HG03378 (cell line): Measurements from ENCODE around the gene TSPAN6.

Experiments used
- ATAC-seq: cut with Tn5 transposase; IDR thresholded peaks from one replicate; pipeline ENCODE4 v1.9.1; 2021; ENCODE audit warnings: mild to moderate bottlenecking, moderate library complexity; ENCODE audit not compliant: unreplicated experiment

Gene TSPAN6

DNA sequence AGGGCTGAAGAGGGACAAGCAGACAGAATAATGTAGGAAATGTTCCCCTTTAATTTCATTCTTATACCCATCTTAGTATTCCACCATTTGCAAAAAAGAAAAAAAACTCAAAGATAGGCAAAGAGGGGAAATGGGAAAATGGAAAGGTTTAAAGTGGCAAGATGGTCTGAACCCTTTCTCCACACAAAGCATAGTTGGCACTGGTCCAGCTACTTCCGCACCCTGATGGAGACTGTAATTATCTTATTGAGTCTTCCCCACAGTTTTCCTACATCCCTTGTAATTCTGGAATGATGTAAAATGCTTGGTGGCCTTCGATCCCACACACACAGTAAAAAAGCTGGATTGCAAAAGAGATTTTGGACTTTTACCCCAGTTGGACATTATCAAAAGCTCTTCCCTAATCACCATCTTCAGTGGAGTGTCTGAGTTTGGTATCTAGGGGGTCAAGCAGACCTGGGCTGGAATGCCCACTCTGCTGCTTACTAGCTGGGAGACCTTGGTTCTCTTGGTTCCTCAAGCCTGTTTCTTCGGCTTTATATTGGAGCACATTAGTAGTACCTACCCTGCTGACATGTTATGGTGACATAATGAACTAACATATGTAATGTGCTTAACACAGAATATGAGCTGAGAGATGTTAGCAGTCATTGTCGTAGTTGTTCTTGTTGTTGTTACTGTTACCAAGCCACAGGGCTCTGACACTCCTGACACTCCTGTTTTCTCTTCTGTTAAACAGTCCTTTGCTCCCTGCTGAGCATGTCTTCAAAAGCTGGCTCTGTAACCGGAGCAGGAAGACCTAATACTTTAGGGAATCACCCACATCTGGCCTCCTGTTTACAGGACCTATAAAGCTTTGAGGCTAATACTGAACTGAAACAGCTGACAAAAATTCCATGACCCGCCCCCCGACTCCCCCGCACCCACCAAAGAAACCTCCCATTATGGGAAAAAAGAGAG is 12.1 kb upstream of the TSPAN6 start:
- ATAC-seq: no peak

DNA sequence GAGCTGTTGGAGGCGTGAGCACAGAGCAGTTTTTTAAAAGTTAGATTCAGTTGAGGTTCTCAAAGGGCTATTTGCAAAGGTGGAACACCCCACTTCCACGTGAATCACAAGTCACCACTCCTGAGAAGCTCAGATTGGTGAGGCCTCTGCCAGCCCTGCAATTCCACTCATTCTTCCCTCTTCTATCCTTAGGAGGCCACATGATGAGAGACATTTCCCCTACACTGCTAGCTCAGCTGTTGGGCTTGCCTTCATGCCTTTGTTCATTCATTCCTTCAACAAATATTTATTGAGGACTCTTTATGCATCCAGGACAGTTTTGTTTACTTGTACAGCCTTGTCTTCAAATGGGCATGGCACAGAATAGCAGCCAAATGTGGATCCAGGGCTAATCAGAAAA is 11.1 kb upstream of the TSPAN6 start:
- no peak for ATAC-seq

DNA sequence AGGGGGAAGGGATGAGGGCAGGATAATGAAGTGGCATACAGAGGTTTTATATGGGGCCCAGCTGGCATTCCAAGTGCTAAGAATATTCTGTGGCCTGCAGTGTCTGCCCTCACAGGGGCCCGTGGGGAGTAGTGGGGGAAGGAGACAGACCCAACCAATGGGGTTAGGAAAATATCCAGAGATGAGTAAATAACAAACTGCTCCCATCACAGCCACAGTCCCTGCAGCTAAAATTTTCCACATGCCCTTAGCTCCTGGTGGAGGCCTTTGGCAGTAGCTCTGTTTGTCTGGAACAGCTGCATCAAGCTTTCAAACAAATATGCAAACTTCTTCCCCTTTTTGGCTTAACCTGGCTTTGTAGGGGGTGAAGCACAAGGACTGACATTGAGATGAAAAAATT is 10.5 kb upstream of the TSPAN6 start:
- no peak for ATAC-seq

DNA sequence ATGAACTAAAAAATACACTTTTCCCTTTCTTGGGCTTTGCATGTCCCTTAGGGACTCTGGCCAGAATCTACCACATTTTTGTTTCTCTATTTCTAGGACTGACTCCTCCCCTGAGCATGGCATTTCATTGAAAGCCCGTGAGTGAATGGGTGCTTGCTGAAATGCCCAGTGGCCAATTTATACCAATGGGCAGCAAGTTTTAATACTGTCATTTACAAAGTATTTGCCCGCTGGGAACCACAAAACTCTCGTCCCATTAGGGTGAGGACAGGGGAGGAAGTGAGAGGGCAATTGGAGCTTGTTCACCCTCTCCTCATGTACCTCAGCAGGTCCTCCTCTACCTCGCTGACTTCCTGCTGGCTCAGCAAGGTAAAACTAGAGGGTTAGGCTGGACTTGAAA is 8.5 kb upstream of the TSPAN6 start:
- no peak for ATAC-seq

DNA sequence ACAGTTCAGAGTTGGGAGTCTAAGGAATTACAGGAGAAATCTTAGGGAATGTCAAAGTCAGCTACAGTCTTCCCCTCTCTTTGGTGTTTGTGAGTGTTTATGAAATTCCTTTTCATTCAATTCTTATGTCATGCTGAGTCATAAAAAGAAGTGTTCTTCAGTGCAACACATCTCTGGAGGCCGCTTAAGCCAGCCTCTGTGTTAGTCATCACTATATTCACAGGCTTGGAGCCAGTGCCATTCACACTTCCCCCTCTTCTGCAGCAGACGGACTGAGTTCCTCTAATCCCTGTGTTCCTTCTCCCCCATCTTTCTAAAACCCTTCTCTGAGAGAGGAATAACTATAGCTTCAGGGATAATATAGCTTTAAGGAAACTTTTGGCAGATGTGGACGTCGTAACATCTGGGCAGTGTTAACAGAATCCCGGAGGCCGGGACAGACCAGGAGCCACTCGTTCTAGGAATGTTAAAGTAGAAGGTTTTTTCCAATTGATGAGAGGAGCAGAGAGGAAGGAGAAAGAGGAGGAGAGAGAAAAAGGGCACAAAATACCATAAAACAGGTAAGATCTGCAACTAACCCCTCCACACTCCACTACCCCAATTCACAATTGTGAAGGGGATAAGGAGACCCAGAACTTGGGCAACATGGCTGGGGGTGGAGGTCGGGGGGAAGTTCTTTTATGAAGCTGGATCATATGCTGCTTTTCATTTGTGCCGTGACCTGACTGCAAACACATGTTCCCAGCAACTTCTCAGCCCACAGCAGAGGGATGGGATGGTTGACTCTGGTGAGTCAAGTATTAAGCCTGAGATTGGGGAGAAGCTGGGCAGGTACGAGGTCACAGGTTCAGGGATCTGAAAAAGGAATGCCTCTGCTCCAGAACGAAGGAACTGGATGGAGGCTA is 7.6 kb upstream of the TSPAN6 start, which contains the start of gene SRPX2:
Gene SRPX2 (plus strand): TSS at position 244 of the 905 bp plus-strand sequence. CDS start 2,124 bp downstream, outside the sequence.
- no peak for ATAC-seq

DNA sequence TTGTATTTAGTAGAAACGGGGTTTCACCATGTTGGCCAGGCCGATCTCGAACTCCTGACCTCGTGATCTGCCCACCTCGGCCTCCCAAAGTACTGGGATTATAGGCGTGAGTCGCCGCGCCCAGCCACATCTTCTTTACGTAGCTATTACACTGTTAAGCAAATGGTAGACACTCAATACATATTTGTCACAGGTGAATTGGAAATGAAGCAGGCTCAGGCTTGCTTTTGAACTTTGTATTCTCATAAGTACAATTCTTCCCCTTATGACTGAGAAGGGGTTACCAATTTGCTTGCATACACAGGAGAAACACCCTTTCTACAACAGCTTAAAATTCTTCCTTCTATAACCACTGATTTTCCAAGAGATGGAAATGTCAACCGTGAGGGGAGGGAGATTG is 6.6 kb upstream of the TSPAN6 start:
- no peak for ATAC-seq

DNA sequence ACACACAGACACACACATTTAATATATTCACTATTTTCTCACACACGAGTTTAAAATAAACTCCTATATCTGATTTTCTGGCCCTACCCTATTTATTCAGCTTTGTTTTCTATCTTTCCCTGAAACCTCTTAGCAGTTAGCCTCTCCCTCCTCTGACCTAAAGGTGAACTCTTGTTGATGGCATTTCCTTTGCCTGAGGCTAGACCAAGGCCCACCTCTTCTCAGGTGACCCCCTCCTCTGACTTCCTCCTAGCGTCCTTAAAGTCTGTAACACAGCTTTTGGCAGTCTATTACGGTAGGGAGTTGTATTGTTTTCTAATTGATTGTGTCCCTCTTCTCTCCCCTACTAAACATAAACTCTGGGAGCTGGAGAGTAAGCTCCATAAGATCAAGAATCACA is 5.7 kb upstream of the TSPAN6 start:
- no peak for ATAC-seq

DNA sequence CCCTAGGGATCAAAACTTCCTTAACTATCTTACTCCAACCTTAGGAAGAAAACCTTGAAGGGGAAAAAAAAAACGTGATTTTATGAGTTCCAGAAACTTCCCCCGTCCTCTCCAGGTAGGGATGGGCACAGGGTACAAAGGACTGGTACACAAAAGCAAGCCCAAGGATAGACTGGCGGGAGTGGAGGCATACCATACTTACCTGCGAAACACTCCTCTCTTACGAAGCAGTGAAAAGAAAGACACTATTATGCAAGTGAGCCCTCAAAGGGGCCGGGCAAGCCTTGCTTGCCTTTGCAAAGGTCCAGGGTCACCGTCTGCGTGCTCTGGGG is 651 bp downstream of the TSPAN6 start:
- no peak for ATAC-seq

DNA sequence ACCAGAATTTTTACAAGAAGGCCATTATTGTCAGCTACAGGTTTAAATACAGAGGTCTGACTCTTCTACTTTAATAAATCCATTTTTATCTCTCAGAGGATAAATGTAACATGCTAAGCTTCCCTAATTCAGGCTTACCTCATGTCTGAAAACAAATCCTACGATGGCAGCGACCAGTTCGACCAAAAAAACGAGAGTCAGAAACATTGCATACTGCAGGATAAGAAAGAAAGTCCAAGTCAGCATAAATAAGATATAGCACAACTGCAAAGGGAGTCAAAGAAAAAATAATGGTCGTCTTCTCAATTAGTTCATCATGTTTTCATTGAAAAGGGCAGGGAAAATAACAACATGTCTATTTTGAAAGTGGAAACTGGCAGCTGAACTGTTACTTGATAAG is 1.6 kb downstream of the TSPAN6 start:
- no peak for ATAC-seq

DNA sequence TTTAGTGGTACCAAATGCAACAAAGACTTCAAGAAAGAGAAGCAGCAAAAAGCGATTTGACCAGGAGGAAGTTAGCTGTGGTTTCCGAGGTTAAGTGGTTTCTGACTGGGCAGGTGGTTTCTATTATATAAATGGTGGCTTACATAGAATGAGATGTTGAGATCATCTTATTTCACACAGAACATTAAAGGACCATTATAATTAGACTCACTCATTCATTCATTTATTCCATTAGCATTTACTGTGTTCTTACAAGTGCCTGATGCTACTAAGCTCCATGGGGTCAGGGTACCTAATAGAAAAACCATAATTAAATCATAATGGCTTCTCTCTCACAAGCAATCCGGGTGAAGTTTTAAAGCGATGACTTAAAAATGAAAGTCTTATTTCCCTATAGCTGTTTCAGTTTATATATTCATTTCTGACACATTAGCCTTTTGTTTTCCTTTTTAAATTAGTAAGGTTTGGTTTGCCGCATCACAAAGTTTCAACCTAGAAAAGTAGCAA is 10.6 kb downstream of the TSPAN6 start:
- ATAC-seq: peak; percentile 96

DNA sequence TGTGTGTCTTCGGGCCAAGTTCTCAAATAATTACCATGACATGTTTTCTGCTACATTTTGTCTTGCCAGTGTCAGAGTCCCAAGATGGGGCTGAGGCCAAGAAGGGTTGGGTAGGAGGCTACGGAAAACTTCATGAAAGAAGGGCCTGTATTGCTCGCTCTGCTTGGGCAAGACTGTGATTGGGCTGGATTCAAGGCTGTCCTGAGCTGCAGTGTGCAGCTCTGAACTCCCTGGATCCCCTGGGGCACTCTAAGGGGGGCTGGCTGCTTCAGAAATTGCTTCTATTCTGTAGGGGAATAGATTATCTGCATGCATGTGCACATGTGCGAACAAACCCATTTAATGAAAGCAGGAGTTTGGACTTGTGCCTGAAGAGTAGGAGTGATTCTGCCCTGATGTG is 13.6 kb downstream of the TSPAN6 start:
- no peak for ATAC-seq

DNA sequence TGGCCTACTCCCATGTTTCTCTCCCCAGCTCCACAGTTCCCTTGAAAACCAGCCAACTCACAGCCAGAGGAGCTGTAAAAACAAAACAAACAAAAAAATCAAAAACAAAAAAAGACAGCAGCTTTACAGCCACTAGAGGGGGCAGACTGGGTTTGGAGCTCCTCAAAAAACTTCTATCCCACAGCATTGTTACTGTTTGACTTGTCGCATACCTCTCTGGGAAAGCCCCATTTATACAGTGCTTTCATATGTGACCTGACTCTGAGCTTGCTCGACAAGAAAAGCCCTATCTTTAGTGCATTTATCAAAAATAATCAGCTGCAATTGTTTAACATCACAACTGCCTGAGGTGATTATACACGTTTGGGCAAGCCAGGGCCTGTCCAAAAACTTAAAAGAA is 21.6 kb downstream of the TSPAN6 start:
- peak; percentile 100 for ATAC-seq

DNA sequence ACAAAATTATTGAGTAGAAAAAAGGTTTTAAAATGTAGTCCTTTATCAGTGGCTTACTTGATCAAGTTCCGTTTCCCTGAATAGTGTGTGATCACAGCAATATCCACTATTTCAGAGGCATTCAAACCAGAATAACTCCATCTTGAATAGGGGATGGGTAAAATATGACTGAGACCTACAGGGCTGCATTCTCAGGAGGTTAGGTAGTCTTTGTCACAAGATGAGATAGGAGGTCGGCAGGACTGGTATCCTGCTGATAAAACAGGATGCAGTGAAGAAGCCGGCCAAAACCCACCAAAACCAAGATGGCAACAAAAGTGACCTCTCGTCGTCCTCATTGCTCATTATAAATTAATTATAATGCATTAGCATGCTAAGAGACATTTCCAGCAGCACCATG is 24.7 kb downstream of the TSPAN6 start:
- ATAC-seq: no peak

DNA sequence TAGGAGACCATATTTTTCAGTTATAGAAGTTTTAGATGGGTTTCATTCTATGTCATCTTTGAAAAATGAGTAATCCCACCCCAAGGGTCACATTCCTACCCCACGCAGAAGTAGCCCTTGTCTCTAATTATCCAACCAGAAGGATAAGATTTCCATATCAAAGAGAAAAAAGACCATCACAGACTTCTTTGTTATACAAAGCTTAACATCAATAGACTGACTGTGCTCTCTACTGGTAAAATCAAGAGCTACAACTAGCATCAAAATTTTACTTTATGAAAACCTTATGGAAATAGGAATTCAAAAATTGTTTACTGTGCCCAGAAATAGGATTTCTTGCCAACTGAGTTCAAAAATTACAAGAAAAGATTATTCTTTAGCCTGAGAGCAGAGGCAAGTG is 27.0 kb downstream of the TSPAN6 start:
- ATAC-seq: no peak

DNA sequence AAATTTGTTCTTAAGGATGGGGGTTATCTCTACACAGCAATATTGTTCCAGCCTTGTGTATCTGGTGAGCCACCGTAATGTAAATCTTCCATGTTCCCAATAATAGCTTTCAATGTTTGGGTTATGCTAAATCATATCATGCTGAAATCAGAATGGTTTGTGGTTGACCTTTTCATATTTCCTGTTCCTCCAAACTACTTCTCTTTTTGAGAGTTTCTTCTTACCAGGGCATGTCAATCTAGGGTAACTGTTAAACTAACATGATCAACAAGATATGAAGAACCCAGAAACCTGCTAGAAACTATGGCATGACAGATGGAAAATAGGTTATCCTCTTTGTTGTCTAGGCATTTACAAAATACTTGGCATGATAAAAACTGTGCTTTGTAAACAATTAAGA is 29.9 kb downstream of the TSPAN6 start:
- peak; percentile 58 for ATAC-seq

DNA sequence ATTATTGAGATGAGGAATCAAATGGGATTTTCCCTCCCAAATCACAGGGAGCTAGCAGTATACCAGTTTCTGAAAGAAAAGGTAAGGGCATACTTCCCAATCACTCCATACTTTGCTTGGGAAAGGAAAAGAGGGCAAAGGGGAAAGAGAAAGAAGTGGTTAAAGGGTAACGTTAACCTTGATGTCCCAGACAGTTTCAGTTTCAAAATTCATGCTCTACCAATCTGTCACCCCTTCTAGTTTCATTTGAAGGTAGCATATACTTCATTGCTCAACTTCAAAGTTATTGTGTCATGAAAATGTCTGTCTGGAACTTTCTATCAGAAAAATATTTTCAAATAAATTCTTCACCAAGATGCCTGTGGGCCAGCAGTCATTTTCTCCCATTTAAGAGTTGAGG is 35.8 kb downstream of the TSPAN6 start:
- peak; percentile 81 for ATAC-seq

DNA sequence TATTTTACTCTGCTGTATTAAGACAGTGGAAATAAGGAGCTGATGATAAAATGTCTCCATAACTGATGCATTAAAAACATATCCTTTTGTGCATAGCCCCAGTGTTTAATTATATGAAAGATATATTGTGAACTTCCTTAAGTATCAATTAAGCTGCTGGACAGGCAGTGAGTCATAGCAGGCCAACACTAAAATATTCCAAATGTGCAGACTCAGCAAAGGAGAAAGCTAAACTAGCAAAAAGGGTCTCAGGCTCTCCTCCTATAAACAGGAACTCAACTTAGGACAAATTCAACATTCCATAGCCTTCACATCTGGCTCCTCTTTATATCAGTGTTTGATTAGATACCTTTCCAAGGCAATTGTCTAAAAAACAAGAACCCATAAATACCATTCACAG is 36.3 kb downstream of the TSPAN6 start:
- no peak for ATAC-seq

DNA sequence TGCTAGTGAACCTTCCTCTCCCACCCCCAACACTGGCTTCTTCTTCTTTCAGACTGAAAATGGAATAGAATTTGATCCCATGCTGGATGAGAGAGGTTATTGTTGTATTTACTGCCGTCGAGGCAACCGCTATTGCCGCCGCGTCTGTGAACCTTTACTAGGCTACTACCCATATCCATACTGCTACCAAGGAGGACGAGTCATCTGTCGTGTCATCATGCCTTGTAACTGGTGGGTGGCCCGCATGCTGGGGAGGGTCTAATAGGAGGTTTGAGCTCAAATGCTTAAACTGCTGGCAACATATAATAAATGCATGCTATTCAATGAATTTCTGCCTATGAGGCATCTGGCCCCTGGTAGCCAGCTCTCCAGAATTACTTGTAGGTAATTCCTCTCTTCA is 37.1 kb downstream of the TSPAN6 start:
- ATAC-seq: no peak

DNA sequence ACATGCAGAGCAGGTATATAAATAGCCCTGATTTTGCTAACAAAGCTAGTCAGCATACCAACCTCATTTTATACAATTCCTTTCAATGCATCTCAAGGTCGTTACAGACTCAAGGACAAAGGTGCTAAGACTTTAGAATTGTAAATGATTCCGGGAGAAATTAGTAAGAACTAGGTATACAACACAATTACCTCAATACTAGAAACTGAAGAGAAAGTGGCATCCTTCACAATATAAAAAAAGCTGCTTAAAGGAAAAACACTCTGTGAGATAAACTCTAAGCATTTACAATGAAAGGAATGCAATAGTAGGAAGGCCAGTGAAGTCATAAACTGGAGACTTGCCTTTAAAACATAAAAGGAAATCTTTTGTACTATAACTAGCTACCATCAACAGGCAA is 40.0 kb downstream of the TSPAN6 start:
- no peak for ATAC-seq

DNA sequence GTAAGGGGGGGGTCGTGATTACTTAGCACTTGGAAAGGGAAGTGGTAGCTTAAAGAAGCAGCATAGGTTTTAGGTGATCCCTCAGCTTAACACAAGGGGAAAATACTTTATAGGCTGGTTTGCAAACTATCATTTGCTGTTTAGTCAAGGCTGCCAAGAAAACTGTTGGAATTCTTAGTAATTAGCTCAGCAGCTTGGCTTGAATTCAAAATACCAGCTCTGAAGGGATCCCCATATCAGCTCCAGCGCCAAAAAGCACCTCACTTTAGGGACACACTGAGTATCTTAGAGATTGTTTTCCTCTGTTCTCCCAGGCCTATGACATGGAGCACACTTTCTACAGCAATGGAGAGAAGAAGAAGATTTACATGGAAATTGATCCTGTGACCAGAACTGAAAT is 43.0 kb downstream of the TSPAN6 start:
- no peak for ATAC-seq

DNA sequence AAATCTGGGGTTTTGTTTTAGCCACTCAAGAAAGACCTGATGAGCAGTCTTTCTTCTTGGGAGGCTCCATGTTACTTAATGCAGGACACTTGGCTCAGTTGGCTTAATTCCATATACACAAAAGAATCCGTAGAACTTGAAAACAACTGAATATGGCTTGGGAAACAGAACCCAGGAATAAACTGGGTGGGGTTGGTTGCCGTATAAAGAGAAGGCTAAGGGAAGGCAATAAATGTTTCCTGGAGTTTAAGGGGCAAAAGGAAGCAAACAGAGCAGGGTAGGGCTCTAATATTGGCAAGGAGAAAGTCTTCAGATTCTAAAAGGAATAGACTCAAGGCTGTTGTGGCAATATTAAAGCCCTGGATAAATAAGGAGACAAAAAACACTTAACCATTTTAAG is 43.5 kb downstream of the TSPAN6 start:
- no peak for ATAC-seq
